Caco-2 (cell line): ENCODE measurements around the gene ACADM. TPM values are rescaled to one million over a fixed set of nuclear protein-coding genes. Genes with fewer than 3 reads are reported as not detected.
"Not testable (repeated sequence)": the region's sequence is repeated elsewhere in the genome, so short reads cannot be mapped to it uniquely, and the experiment has no call there.

Experiments used
- BruUV-seq: library from RNA; stranded (reverse); fragments of 400-500 nt; replicated peaks from 2 replicates; lab custom pipeline; 2021; lab: Mats Ljungman, UMichigan
- CTCF ChIA-PET: fragments of 300-600 bp; sonication (Branson Sonifier 250); formaldehyde crosslinking; loops from one replicate; lab custom pipeline; 2022; ENCODE audit warnings: antibody characterized with exemption; lab: Charles Lee
- POLR2A ChIA-PET: fragments of 300-600 bp; sonication (Branson Sonifier 250); formaldehyde crosslinking; loops from one replicate; lab custom pipeline; 2022; ENCODE audit warnings: antibody characterized with exemption; lab: Charles Lee
- DNase-seq, 2 experiments: peaks; one replicate each; pipeline versions ENCODE4 v3.0.0 to v3.0.0-alpha.2; 2020 to 2022
- H3K27me3 ChIP-seq: replicated peaks from 2 replicates; pipeline ENCODE4 v1.6.0; 2011; ENCODE audit warnings: low read length; ENCODE audit not compliant: control insufficient read depth, insufficient read depth
- H3K36me3 ChIP-seq: 2 replicates; pipeline ENCODE4 v1.5.1; 2011; ENCODE audit warnings: low read length; ENCODE audit not compliant: control insufficient read depth, insufficient read depth
- H3K4me1 ChIP-seq: fragments of 250-450 bp; sonication (Bioruptor Pico); 2 replicates; pipeline ENCODE4 v1.5.1; 2020; ENCODE audit warnings: mild to moderate bottlenecking
- H3K4me3 ChIP-seq: 2 replicates; pipeline ENCODE4 v1.5.1; 2011; ENCODE audit warnings: low read depth, mild to moderate bottlenecking, control low read depth, low read length
- H3K9me3 ChIP-seq: fragments of 250-450 bp; sonication (Bioruptor Pico); 2 replicates; pipeline ENCODE4 v1.5.1; 2020; ENCODE audit warnings: mild to moderate bottlenecking, moderate library complexity
- H3K27ac Mint-ChIP-seq: one replicate; pipeline ENCODE4 v1.8.0; 2022; ENCODE audit warnings: mixed read lengths; ENCODE audit not compliant: unreplicated experiment
- H3K27me3 Mint-ChIP-seq: one replicate; pipeline ENCODE4 v1.8.0; 2022; ENCODE audit warnings: mixed read lengths; ENCODE audit not compliant: insufficient read depth, unreplicated experiment
- H3K36me3 Mint-ChIP-seq: one replicate; pipeline ENCODE4 v1.8.0; 2022; ENCODE audit warnings: mild to moderate bottlenecking, mixed read lengths; ENCODE audit not compliant: insufficient read depth, unreplicated experiment
- H3K4me1 Mint-ChIP-seq: one replicate; pipeline ENCODE4 v1.8.0; 2022; ENCODE audit warnings: low read depth, mixed read lengths; ENCODE audit not compliant: unreplicated experiment
- H3K4me3 Mint-ChIP-seq: one replicate; pipeline ENCODE4 v1.8.0; 2022; ENCODE audit warnings: mild to moderate bottlenecking, moderate library complexity, mixed read lengths; ENCODE audit not compliant: unreplicated experiment
- H3K9me3 Mint-ChIP-seq: one replicate; pipeline ENCODE4 v1.8.0; 2022; ENCODE audit warnings: mixed read lengths; ENCODE audit not compliant: unreplicated experiment
- CTCF ChIP-seq, 2 experiments: fragments of 200-600 bp in 1 of 2; IDR thresholded peaks; 1 replicate in 1 of 2; 2 replicates in 1 of 2; pipeline versions ENCODE4 v1.5.1 to v1.8.0; 2011 to 2022; ENCODE audit warnings: antibody characterized with exemption in 1 of 2, control low read depth in 1 of 2, inconsistent platforms in 1 of 2, low read depth in 1 of 2, low read length in 1 of 2, mild to moderate bottlenecking in 1 of 2, moderate library complexity in 1 of 2; ENCODE audit not compliant: insufficient read depth in 1 of 2, severe bottlenecking in 1 of 2, unreplicated experiment in 1 of 2
- intact Hi-C: fragments of 100-400 bp; cut with micrococcal nuclease; formaldehyde crosslinking; loops from one replicate; pipeline ENCODE4 v1.10.0; 2022; ENCODE audit not compliant: unreplicated experiment
- total RNA-seq: library from RNA; stranded (reverse); gene quantifications from 2 replicates; pipeline ENCODE4 v1.2.3, GENCODE V29; 2022

Gene ACADM
- total RNA-seq, 1 experiment from 2014 or later: 44.4 TPM

GRCh38 chr1:75770761-75771160, 46.3 kb downstream of the ACADM start:
- no peak overlapping the region for H3K4me3 ChIP-seq
- Mint-ChIP-seq H3K9me3 (no peaks in the 10 kb centered on the region), H3K36me3 (no peaks in the 10 kb centered on the region), H3K4me3 (no peak overlapping the region), H3K27me3 (no peaks in the 10 kb centered on the region), H3K27ac (no peak overlapping the region), H3K4me1 (no peaks in the 10 kb centered on the region)
- H3K27me3 ChIP-seq: no peaks in the 10 kb centered on the region
- no peak for TF ChIP-seq CTCF (IDR thresholded peaks at IDR 0.05; ENCODE audit: insufficient read depth in 1 of 2, low read depth in 1 of 2, low read length in 1 of 2, severe bottlenecking in 1 of 2, unreplicated experiment in 1 of 2)
- BruUV-seq: no TSS peak
- H3K9me3 ChIP-seq: no peaks in the 10 kb centered on the region
- 0 out of 2 replicates have a peak, but pooled peaks cover 4% of the 10 kb centered on the region for H3K4me1 ChIP-seq
- CTCF ChIA-PET: no interaction called here
- intact Hi-C loops: no loop called here
- POLR2A ChIA-PET: interaction anchor here (0.6 kb wide), 1 partner anchor 26 kb away, joined by 3 read pairs; the partner anchor contains the start of gene MSH4
- H3K36me3 ChIP-seq: no peaks in the 10 kb centered on the region
- no peak for DNase-seq

- intact Hi-C loops: no loop called here
- Histone ChIP-seq H3K9me3 (no peaks in the 10 kb centered on the region), H3K4me1 (no peaks in the 10 kb centered on the region), H3K36me3 (no peaks in the 10 kb centered on the region), H3K4me3 (no peak overlapping the region), H3K27me3 (no peaks in the 10 kb centered on the region)
- Mint-ChIP-seq H3K9me3 (no peaks in the 10 kb centered on the region), H3K27me3 (no peaks in the 10 kb centered on the region), H3K4me1 (no peaks in the 10 kb centered on the region), H3K36me3 (no peaks in the 10 kb centered on the region), H3K4me3 (no peak overlapping the region), H3K27ac (no peak overlapping the region)
- BruUV-seq: no TSS peak
- DNase-seq: no peak
- ChIA-PET POLR2A (no interaction called here), CTCF (no interaction called here)
- TF ChIP-seq CTCF (IDR thresholded peaks at IDR 0.05; ENCODE audit: insufficient read depth in 1 of 2, low read depth in 1 of 2, low read length in 1 of 2, severe bottlenecking in 1 of 2, unreplicated experiment in 1 of 2): no peak
Measured at GRCh38 chr1:75771978-75772377, 47.5 kb downstream of the ACADM start.

- H3K4me3 Mint-ChIP-seq, H3K36me3 Mint-ChIP-seq, H3K27ac Mint-ChIP-seq, H3K27me3 Mint-ChIP-seq, H3K4me1 Mint-ChIP-seq, DNase-seq, H3K4me1 ChIP-seq, H3K9me3 Mint-ChIP-seq, POLR2A ChIA-PET, BruUV-seq, CTCF ChIA-PET, intact Hi-C loops, H3K27me3 ChIP-seq, H3K4me3 ChIP-seq, H3K36me3 ChIP-seq, H3K9me3 ChIP-seq: not testable (repeated sequence)
Measured at GRCh38 chr1:75777812-75778211, 53.3 kb downstream of the ACADM start.

- CTCF ChIA-PET, H3K4me1 Mint-ChIP-seq, intact Hi-C loops, H3K9me3 Mint-ChIP-seq, BruUV-seq, H3K36me3 ChIP-seq, H3K27ac Mint-ChIP-seq, POLR2A ChIA-PET, H3K27me3 Mint-ChIP-seq, H3K27me3 ChIP-seq, DNase-seq, H3K36me3 Mint-ChIP-seq, H3K4me3 Mint-ChIP-seq, H3K9me3 ChIP-seq, H3K4me3 ChIP-seq, H3K4me1 ChIP-seq: not testable (repeated sequence)
Measured at GRCh38 chr1:75778694-75779093, 54.2 kb downstream of the ACADM start.

- H3K36me3 Mint-ChIP-seq, BruUV-seq, POLR2A ChIA-PET: not testable (repeated sequence)
Measured at GRCh38 chr1:75780183-75780582, 55.7 kb downstream of the ACADM start.

GRCh38 chr1:75783920-75784319, 59.4 kb downstream of the ACADM start:
- H3K4me3 ChIP-seq, H3K27me3 Mint-ChIP-seq, CTCF ChIA-PET, H3K4me1 Mint-ChIP-seq, H3K9me3 Mint-ChIP-seq, H3K36me3 ChIP-seq, H3K27me3 ChIP-seq, BruUV-seq, DNase-seq, H3K27ac Mint-ChIP-seq, H3K4me3 Mint-ChIP-seq, POLR2A ChIA-PET, H3K9me3 ChIP-seq: not testable (repeated sequence)
- peaks cover 10% of the 10 kb centered on the region for H3K4me1 ChIP-seq
- H3K36me3 Mint-ChIP-seq: peaks cover 32% of the 10 kb centered on the region
- intact Hi-C loops: loop anchor here (10.0 kb wide), 1 partner anchor 519 kb away; no protein-coding TSS in a partner anchor

More at GRCh38 chr1:75780183-75780582, 55.7 kb downstream of the ACADM start:
- H3K4me3 Mint-ChIP-seq, H3K27me3 ChIP-seq, H3K4me1 Mint-ChIP-seq, H3K4me1 ChIP-seq, DNase-seq, H3K9me3 ChIP-seq, H3K27ac Mint-ChIP-seq, H3K36me3 ChIP-seq, H3K4me3 ChIP-seq, CTCF ChIA-PET, H3K27me3 Mint-ChIP-seq, H3K9me3 Mint-ChIP-seq: not testable (repeated sequence)
- intact Hi-C loops: loop anchor here (10.0 kb wide), 1 partner anchor 515 kb away; no protein-coding TSS in a partner anchor
